NOMO-1 treated with DMSO at 0.1 percent for 48 hours (cell line): ENCODE measurements around the gene CHCHD3.

ENCODE experiments used
- DNase-seq: peaks from one replicate; lab custom pipeline; 2025; ENCODE audit not compliant: unreplicated experiment; lab: John Stamatoyannopoulos, UW

The CHCHD3 gene

GRCh38 chr7:132782777-132783640, 298.9 kb downstream of the CHCHD3 start:
- no peak for DNase-seq

- DNase-seq = no peak
Measured at GRCh38 chr7:132780822-132781221, 301.1 kb downstream of the CHCHD3 start.

- DNase-seq = no peak
Measured at GRCh38 chr7:132779164-132779563, 302.7 kb downstream of the CHCHD3 start.

- DNase-seq = no peak
Measured at GRCh38 chr7:132778761-132779160, 303.1 kb downstream of the CHCHD3 start.

GRCh38 chr7:132777956-132778355, 303.9 kb downstream of the CHCHD3 start:
- no peak for DNase-seq

- DNase-seq = no peak
Measured at GRCh38 chr7:132777414-132777813, 304.5 kb downstream of the CHCHD3 start.

- DNase-seq = no peak
Measured at GRCh38 chr7:132776048-132776620, 305.8 kb downstream of the CHCHD3 start.

DNA sequence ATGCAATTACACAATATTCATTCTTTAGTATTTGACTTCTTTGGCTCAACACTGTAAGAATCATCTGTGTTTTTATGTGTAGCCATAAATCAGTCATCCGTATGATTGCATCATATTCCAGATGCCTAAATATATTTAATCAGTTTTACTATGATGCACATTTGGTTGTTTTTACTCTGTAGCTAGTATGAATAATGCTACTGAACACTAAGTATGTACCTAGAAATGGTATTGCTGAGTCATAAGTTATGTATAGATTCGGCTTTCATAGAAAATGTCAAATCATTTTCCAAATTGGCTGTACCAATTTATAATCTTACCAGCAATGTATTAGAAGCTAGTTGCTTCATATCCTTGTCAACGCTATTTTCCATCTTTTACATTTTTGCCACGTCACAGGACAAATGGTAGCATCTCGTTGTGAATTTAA, 308.3 kb downstream of the CHCHD3 start:
- no peak for DNase-seq

DNA sequence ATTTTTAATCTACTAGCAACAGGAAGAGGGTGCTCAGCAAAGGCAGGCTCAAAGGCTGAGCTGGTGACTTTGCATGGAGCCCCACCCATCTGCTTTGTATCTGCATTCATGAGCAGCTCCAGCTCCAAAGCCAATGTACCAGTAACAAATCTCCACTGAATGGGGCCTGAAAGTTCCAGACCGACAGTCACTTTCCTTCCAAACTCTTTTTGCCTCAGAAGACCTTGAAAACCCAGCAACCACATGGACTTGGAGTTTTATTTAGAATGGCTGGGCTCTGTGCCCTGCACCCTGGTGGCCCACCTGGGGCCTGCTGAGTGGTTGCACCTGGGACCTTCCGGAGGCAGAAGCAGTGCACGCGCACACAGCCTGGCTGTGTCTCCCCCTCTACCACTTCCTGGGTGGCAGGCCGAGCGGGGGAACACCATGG, 310.6 kb downstream of the CHCHD3 start:
- DNase-seq = no peak

- no peak for DNase-seq
Measured at GRCh38 chr7:132770055-132770454, 311.8 kb downstream of the CHCHD3 start.

- DNase-seq = no peak
Measured at GRCh38 chr7:132769280-132769679, 312.6 kb downstream of the CHCHD3 start.

GRCh38 chr7:132768099-132768498, 313.8 kb downstream of the CHCHD3 start:
- no peak for DNase-seq

DNA sequence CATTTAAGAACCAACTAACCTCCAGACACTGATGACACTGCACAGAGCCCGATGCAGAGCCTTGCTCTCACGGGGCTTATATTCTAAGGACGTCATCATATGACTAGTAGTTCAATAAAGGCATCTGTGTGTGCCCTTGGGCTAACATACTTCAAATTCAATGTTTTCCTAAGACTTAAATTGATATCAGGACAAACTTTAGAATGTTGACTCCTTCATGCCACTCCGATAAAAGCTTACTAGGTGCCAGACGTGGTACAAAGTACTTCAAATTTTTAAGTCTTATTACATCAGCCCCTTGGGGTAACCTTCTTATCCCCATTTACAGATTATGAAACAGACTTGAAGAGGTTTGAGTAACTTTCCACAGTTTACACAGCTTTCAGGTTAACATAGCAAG, 314.5 kb downstream of the CHCHD3 start:
- no peak for DNase-seq

DNA sequence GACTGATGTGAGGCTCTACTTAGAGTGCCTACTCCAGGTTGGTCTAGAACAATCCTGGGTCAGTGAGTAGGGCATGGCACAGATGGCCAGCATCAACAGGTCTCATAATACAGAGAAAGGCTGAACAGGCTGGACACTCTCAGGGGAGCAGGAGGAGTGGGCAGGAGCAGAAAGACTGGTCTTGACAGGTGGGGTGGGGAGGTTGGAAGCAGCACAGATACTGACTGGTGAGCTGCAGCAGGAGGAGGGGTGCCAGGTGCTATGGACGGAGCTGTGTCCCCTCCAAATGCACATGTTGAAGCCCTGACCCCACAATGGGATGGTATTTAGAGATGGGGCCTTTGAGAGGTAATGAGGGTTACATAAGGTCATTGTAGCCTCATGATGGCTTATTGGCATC, 315.2 kb downstream of the CHCHD3 start:
- DNase-seq = no peak

- DNase-seq = no peak
Measured at GRCh38 chr7:132765861-132766260, 316.0 kb downstream of the CHCHD3 start.

DNA sequence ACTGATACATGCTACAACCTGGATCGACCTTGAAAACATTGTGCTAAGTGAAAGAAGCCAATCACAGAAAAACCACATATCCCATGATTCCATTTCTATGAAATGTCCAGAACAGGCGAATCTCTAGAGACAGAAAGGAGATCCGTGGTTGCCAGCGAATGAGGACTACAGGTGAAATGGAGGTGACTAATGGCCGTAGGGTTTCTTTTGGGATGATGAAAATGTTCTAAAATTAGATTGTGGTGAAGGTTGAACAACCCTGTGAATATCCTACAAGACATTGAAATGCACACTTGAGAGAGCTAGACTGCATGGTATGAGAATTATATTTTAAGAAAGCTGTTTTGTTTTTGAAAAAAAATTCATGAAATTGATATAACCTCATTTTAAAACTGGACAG, 317.1 kb downstream of the CHCHD3 start:
- DNase-seq = no peak

- no peak for DNase-seq
Measured at GRCh38 chr7:132760866-132761265, 321.0 kb downstream of the CHCHD3 start.

GRCh38 chr7:132760244-132760623, 321.7 kb downstream of the CHCHD3 start:
- no peak for DNase-seq

- DNase-seq = no peak
Measured at GRCh38 chr7:132759482-132760243, 322.2 kb downstream of the CHCHD3 start.

- no peak for DNase-seq
Measured at GRCh38 chr7:132758986-132759385, 322.9 kb downstream of the CHCHD3 start.

DNA sequence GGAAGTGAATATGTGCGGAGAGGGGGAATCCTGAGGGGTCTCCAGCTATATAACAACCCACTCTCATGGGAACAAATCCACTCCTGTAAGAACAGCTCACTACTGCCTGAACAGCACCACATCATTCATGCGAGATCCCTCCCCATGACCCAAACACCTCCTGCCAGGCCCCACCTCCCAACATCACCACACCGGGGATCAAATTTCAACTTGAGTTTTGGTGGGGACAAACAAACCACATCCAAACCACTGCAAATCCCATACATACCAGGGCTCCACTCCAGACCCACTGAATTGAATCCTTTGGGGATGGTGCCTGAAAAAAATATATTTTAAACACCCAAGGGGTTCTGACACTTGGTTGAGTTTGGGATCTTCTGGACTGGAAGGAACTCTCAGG, 324.1 kb downstream of the CHCHD3 start:
- DNase-seq = no peak

GRCh38 chr7:132756484-132756990, 325.4 kb downstream of the CHCHD3 start:
- DNase-seq = no peak
